HG02943 (cell line): Measurements from ENCODE around the gene RAPGEF6.
"Not testable (repeated sequence)": the region's sequence is repeated elsewhere in the genome, so short reads cannot be mapped to it uniquely, and the experiment has no call there.

Experiments used
- ATAC-seq: cut with Tn5 transposase; IDR thresholded peaks from one replicate; pipeline ENCODE4 v1.9.1; 2021; ENCODE audit warnings: mild to moderate bottlenecking, low read depth, moderate library complexity; ENCODE audit not compliant: unreplicated experiment

The RAPGEF6 gene

DNA sequence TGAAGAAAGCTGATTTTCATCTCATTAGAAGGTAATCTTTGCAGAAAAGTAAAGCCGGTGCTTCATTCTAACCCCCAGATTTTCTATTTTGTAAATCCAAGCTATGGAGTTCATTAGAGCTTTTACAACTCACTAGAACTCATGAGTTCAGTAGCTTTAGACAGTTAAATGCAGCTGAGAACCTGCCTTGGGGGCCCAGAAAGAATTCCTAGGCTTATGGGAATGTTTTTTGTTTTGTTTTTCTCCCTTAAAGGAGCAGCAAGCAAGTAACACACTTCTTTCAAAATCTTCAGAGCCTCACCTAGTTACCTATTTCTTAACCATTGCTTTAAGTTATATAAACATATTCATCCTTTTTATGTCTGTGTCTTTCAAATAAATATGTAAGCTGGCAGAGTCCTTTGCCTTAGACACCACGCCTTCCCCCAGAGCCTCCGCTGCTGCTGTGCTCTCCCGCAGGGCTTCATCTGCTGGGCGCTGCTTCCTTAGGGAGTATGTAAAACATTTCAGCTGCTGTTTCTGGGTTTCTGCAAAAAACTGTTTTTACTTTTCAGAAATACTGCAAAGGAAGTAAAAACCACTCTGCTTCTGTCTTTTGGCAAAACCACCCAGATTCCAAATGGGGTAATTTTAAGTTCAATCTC, 238.3 kb downstream of the RAPGEF6 start:
- no peak for ATAC-seq

DNA sequence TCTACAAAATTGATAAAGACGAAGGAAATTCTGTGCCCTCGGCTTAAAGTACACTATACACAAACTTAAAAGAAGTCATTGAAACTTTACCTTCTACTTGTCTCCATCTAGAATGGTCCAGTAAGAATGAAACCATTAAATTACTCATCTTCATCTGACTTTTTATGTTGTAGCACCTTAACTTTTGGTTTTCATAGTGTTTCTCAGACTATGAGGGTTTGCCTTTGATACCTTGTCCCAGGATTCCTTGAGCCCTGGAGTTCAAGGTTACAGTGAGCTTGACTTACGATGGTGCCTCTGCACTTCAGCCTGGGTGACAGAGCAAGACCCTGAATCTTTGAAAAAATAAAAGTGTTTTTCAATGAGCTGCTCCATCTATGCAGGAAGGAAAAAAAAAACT, 239.0 kb downstream of the RAPGEF6 start:
- ATAC-seq = peak; percentile 68

DNA sequence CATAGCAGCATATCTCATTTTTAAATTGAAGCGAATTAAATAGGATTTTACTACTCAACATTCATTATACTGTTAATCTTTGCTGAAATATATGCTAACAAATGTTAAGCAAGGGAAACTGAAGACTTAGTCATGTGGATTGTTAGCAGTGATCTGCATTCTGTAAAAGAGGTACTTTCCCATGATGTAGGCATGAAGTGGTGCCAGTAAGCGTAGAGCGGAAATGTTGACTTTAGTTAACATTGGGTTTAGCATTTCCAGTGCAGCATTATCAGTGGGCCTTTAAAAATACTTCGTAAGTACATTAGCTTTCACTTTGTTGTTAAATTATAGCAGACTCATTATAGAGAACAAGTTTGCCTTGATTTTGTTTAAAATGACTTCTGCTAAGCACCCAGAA, 240.9 kb downstream of the RAPGEF6 start:
- ATAC-seq = peak; percentile 79

DNA sequence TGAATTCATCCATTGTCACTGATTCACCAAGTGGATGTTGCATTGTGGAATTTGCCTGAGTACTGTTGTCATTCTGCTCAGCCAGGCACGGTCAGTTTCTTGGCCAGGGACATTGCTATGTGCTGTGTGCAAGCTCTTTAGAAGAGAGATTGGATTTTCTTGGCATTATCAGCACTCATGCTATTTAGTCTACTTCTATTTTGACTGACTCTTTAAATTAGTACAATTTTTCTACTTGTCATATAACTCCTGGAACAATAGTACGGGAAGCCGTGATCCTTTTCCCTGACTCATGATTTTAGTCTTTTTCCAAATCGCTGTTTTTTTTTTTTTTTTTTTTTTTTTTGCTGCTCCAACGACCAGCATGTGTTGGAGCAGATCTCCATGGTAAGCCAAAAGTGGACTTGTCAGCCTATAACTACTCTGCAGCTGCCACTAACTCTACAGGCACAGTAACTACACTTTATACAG, 241.5 kb downstream of the RAPGEF6 start:
- no peak for ATAC-seq

DNA sequence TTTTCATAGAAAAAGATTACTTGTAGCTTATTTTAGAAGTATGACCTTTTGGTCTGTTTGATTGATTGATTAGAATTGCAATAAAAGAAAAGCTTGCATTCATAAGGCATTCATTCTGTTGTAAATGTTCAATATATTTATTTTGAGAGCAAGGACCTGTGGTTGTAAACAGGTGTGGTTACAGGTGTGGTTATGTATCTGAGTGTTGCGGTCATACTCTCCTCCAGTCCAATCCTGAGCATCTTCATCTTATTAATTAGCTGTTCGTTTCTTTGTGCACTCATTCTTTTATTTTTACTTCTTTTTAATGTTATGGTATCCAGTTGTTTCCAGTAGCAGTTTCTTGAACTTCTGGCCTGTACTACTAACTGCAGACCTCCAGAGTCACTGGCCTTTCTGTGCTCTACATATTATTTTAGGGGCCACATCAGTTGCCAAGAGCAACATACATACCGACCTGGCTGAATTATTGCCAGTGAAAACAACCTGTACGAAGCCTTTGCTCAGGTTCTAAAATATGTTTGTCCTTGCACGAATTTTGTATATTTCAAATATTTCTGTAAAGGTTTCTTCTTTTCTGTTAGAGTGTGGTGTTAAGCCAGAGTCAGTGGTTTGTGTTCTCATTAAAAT, 242.4 kb downstream of the RAPGEF6 start:
- ATAC-seq = no peak

GRCh38 chr5:131389869-131390265, 245.2 kb downstream of the RAPGEF6 start:
- no peak for ATAC-seq

- ATAC-seq = no peak
Observed at GRCh38 chr5:131389096-131389868, 245.7 kb downstream of the RAPGEF6 start.

DNA sequence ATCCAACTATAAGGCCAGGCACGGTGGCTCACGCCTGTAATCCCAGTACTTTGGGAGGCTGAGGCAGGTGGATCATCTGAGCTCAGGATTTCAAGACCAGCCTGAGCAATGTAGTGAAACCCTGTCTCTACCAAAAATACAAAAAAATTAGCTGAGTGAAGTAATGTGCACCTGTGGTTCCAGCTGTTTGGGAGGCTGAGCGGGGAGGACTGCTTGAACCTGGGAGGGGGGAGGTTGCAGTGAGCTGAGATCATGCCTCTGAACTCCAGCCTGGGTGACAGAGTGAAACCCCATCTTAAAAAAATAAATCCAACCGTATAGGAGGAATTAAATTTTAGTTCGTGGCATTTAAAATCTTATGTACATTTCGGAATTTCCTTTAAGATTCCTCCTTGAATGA, 247.8 kb downstream of the RAPGEF6 start:
- ATAC-seq = no peak

DNA sequence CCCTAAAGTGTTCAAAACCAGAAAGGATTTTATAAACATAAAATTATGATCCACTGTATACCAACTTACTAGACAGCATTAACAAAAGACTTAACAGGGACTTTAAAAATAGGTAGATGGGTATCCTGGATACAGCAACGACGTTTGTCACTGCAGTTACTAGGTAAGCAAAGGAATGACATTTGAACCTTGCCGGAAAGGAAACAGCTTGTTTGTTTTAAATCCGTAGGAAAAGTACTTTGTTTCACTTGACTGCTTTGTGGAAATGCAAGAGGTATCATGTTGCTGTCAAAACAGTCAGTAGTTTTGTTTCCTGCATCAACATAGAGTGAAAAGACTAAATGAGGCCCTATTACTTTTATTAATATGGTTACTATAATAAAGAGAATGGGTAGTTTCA, 248.2 kb downstream of the RAPGEF6 start:
- ATAC-seq = no peak

- no peak for ATAC-seq
Observed at GRCh38 chr5:131386124-131386523, 248.9 kb downstream of the RAPGEF6 start.

GRCh38 chr5:131384616-131385214, 250.3 kb downstream of the RAPGEF6 start:
- ATAC-seq = no peak

DNA sequence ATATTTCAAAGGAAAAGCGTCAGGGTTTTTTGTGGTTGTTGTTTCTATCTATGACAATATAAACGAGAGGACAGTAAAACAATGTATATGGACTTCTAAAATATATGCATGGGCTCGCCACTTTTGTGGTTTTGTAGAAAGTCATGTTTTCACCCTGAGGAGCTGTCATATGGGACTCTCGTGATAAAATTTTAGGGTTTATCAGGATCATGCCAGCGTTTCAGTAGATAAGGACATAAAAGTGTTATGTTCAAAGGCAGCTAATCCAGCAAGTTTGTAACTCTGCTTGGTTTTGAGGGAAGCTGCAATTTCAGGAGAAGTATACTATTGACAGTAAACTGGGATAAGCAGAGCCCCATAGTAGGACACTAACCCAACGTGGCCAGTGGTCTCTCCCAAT, 250.9 kb downstream of the RAPGEF6 start:
- ATAC-seq = no peak

DNA sequence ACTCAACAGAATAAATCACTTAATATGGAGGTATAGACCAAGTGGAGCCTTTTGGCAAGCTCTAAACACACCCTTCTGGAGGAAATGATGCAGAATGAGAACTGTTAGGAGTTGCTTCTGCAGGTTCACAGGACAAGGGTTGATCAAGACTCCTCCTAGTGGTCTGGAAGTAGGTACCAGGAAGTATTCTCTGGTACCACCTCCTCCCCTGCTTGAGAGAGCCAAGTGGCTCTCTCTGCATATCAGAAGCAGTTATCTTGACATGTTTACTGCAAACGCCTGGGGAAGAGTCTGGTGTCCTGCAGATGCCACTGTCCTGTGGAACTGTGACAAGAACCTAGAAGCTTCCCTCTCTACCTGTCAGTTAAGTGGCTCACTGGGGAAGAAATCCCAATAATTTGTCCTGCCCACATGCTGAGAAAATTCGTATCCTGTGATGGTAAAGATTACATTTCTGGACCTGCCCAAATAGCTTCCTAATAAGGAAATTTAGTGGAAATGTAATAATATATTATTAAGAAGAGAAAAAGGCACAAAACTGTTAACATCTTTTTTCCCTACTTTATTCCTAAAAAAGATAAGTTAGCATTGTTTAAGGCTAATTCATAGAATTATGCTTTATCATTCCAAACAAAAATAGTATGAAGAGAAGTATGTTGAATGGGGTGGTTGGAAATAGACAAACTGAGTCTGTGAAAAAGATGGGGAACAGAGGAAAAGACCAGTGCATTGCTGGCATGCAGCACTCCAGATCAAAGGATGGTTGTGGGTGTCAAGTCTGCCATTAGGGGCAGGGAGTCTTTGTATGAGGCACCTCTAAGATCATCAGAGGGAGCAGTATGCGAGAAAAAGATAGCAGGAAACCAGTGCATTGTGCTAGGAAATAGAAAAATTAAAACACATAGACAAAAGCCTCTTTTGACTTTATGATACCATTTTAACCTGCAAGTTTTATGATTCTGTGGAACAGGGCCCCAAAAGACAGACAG, 252.3 kb downstream of the RAPGEF6 start:
- ATAC-seq = peak; percentile 69

DNA sequence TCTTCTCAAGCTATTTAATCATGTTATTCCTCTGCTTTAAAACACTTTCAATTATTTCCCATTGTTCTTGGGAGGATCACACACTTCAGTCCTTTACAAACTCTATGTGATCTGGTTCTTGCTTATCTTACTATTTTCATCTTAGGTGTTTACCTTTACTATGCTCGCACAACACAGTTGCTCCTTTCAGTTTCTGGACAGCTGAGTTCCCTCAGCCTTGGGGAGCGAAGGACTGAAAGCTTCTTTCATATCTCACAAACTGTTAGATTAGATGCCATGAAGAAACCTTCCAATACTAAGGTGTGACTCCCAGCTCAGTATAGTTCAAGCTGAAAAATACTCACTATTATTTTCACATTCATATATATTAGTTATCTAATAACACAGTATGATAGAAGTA, 253.3 kb downstream of the RAPGEF6 start:
- peak; percentile 57 for ATAC-seq

GRCh38 chr5:131381021-131381420, 254.0 kb downstream of the RAPGEF6 start:
- no peak for ATAC-seq

DNA sequence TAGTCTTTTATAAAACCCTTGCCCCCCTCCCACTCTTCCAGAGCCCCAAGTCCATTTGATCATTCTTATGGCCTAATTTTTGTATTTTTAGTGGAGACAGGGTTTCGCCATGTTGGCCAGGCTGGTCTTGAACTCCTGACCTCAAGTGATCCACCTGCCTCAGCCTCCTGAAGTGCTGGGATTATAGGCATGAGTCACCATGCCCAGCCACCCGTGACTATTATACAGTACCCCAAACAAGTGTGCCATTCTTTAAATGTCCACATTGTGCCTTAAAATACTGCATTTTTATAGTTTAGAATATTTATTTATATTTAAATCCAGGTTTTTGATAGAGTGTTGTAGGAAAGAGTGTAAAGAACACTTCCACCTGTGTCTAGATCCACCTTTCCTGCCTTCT, 254.8 kb downstream of the RAPGEF6 start:
- ATAC-seq = not testable (repeated sequence)

DNA sequence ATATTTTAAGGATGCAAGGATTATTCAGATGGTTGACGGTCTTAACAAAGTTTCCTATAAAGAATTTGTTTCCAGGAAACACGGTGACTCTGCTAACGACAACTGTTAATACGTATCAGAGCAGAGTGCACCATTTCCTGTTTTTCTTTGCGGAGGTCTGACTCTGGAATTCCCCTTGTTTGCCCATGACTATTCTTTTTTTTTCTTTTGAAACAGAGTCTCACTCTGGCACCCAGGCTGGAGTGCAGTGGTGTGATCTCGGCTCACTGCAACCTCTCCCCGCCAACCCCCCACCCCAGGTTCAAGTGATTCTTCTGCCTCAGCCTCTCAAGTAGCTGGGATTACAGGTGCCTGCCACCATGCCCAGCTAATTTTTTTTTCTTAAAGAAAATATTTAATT, 255.3 kb downstream of the RAPGEF6 start:
- ATAC-seq = no peak

DNA sequence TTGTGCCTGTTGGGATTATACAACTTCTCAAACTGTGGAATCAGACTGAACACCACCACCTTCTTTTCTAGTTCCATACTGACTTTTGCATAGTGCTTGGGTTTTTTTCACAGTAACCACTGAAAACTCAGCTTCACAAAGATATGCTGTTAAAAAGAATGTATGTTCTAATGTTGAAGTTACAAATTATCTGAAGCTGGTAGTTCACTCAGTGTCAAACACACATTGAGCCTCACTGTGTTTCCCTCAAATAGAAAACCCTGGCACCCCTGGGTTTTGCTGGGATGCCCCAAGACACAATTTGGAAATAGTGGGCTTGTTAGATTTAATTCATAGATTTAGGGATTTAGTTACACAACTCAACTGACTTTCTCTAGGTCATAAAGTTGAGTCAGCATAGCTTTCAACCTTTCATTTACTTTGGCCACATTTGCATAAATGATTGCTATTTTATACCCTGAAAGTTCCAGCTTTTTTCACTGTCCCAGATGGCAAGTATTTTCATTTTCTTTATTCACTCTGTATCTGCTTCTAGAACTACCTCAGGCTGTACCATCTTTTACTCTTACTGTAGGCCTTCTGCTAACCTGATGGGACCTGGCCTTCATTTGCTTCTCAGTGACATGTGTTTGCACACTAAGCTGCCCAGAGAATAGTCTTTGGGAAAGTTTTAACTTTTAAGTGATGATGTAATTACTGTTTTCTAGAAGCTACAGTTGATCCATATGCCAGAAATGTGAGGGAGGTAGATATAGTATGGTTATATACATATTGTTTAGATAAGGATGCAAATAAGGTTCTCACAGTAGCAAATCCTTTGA, 256.1 kb downstream of the RAPGEF6 start:
- ATAC-seq = no peak

GRCh38 chr5:131377785-131378325, 257.2 kb downstream of the RAPGEF6 start:
- ATAC-seq = no peak
